Activated T-helper 1 cell treated with anti-CD3 and anti-CD28 coated beads, Interleukin-12 subunit alpha, Interleukin-12 subunit beta, Interleukin-2, Interleukin-4 antibody, amounts not matched to agents 30 ng/mL and 10 ng/mL and 1 ng/mL, durations not matched to agents 14 hours and 24 hours and 36 hours (primary cell): ENCODE measurements around the gene ERICH3. TPM values are rescaled to one million over a fixed set of nuclear protein-coding genes. Genes with fewer than 3 reads are reported as not detected.

Experiments used
- DNase-seq: peaks from one replicate; pipeline ENCODE4 v3.0.0; 2021; ENCODE audit warnings: low spot score
- H3K27ac Mint-ChIP-seq: one replicate; pipeline ENCODE4 v1.8.0; 2021; ENCODE audit warnings: mild to moderate bottlenecking, mixed read lengths
- H3K27me3 Mint-ChIP-seq: one replicate; pipeline ENCODE4 v1.8.0; 2022; ENCODE audit warnings: mild to moderate bottlenecking, moderate library complexity, mixed read lengths; ENCODE audit not compliant: insufficient read depth
- H3K36me3 Mint-ChIP-seq: one replicate; pipeline ENCODE4 v1.8.0; 2021; ENCODE audit warnings: low read depth, mixed read lengths
- H3K4me1 Mint-ChIP-seq: one replicate; pipeline ENCODE4 v1.8.0; 2021; ENCODE audit warnings: low read depth, mixed read lengths
- H3K4me3 Mint-ChIP-seq: one replicate; pipeline ENCODE4 v1.8.0; 2021; ENCODE audit warnings: mild to moderate bottlenecking, moderate library complexity, mixed read lengths
- H3K9me3 Mint-ChIP-seq: one replicate; pipeline ENCODE4 v1.8.0; 2021; ENCODE audit warnings: mixed read lengths
- intact Hi-C: fragments of 100-400 bp; cut with micrococcal nuclease; formaldehyde crosslinking; loops from one replicate; pipeline ENCODE4 v1.15.1; 2024
- total RNA-seq: library from RNA; stranded (reverse); gene quantifications from 2 replicates; pipeline ENCODE4 v1.2.3, GENCODE V29; 2022

The ERICH3 gene
- total RNA-seq, result not detected in 2 replicates

DNA sequence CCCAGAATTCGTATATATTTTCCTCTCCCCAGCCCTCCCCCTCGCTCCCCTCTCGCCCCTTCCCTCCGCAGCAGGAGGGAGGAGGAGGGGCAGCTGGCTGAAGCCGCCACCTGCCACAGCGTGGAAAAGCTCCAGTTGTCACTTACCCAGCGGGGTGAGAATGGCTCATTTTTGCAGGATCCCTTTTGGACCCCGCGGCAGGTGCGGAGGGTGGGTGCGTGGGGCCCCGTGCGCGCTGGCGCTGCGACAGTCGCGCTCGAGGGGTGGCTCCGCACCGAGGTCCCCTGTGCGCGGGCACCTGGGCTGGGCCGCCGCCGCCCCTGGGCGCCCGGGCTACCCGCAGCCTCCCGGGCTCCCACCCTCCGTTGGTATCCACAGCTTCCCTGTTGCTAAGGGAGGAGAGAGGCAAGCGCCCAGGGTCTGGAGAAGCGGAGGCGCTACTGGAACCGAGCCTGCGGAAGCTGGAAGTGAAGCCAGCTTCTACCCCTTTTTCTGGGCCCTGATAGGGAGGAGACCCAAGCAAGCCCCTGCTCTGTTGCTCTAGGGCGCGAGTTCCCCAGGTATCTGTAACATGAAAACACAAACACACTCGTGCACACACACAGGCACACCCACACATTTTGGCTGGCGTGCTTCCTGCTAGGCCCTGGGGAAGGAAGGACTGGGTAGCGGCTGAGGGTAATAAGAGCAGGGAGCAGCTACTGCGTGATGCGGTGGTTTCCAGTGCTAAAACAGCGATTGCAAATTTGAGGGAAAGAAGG, at the start of gene ERICH3:
ERICH3 (minus strand) TSS at position 442 of the 761 bp plus-strand sequence; CDS start at position 169, 273 bp downstream.
- Mint-ChIP-seq H3K27me3 (peaks cover 32% of the 10 kb centered on the region), H3K27ac (no peak within 1 kb of the TSS), H3K4me3 (no peak within 1 kb of the TSS), H3K4me1 (no peaks in the 10 kb centered on the region), H3K9me3 (no peaks in the 10 kb centered on the region), H3K36me3 (no peaks in the 10 kb centered on the region)
- no peak for DNase-seq
- intact Hi-C loops, result no loop called here

DNA sequence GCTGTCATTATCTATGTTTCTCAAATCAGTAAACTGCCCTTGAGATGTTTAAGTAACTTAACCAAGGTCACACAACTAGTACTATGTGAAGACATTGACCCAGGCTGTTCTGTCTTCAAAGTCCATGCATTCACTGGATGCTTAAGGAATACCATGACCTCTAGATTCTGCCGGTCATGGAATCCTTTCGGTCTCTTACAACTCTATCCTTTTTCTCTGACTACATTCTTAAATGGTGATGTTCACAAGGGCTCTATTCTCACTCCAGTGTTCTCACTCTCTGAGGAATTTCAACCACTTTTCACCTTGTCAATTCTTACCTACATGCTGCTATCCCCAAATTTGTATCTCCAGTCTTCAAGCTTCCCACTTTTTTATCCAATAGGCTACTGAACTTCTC, 44.0 kb upstream of the ERICH3 start:
- no peak overlapping the region for H3K4me3 Mint-ChIP-seq
- no peaks in the 10 kb centered on the region for H3K9me3 Mint-ChIP-seq
- intact Hi-C loops, result no loop called here
- H3K27ac Mint-ChIP-seq, result no peak overlapping the region
- H3K36me3 Mint-ChIP-seq, result peaks cover 11% of the 10 kb centered on the region
- H3K4me1 Mint-ChIP-seq, result no peaks in the 10 kb centered on the region
- no peaks in the 10 kb centered on the region for H3K27me3 Mint-ChIP-seq
- no peak for DNase-seq

- H3K9me3 Mint-ChIP-seq, result no peaks in the 10 kb centered on the region
- H3K27ac Mint-ChIP-seq, result no peak overlapping the region
- intact Hi-C loops, result no loop called here
- peaks cover 9% of the 10 kb centered on the region for H3K36me3 Mint-ChIP-seq
- H3K4me1 Mint-ChIP-seq, result no peaks in the 10 kb centered on the region
- no peaks in the 10 kb centered on the region for H3K27me3 Mint-ChIP-seq
- H3K4me3 Mint-ChIP-seq, result no peak overlapping the region
- no peak for DNase-seq
Measured at GRCh38 chr1:74716822-74717221, 43.2 kb upstream of the ERICH3 start.

GRCh38 chr1:74715806-74716205, 42.2 kb upstream of the ERICH3 start:
- H3K4me1 Mint-ChIP-seq, result no peaks in the 10 kb centered on the region
- H3K27me3 Mint-ChIP-seq, result no peaks in the 10 kb centered on the region
- H3K9me3 Mint-ChIP-seq, result no peaks in the 10 kb centered on the region
- H3K4me3 Mint-ChIP-seq, result no peak overlapping the region
- peaks cover 7% of the 10 kb centered on the region for H3K36me3 Mint-ChIP-seq
- intact Hi-C loops, result no loop called here
- no peak overlapping the region for H3K27ac Mint-ChIP-seq
- DNase-seq, result no peak

DNA sequence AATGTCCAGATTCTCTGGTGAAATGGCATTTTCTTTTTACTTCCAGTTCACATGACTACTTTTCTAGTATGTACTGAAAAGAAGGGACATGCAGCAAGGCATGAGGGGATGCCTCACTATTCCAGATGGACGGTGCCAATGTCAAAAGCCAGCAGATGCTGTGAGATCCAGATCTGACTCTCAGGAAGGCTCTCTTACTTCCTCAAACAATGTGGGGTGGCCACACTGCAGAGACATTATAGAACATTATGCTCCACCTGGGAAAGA, 41.6 kb upstream of the ERICH3 start:
- H3K27me3 Mint-ChIP-seq, result no peaks in the 10 kb centered on the region
- H3K4me3 Mint-ChIP-seq, result no peak overlapping the region
- DNase-seq, result no peak
- no peaks in the 10 kb centered on the region for H3K4me1 Mint-ChIP-seq
- H3K27ac Mint-ChIP-seq, result no peak overlapping the region
- H3K9me3 Mint-ChIP-seq, result no peaks in the 10 kb centered on the region
- intact Hi-C loops, result no loop called here
- peaks cover 7% of the 10 kb centered on the region for H3K36me3 Mint-ChIP-seq

- H3K9me3 Mint-ChIP-seq, result no peaks in the 10 kb centered on the region
- H3K4me3 Mint-ChIP-seq, result no peak overlapping the region
- H3K27ac Mint-ChIP-seq, result no peak overlapping the region
- peaks cover 7% of the 10 kb centered on the region for H3K36me3 Mint-ChIP-seq
- no peaks in the 10 kb centered on the region for H3K4me1 Mint-ChIP-seq
- intact Hi-C loops, result no loop called here
- no peak for DNase-seq
- no peaks in the 10 kb centered on the region for H3K27me3 Mint-ChIP-seq
Measured at GRCh38 chr1:74714429-74715235, 41.0 kb upstream of the ERICH3 start.

DNA sequence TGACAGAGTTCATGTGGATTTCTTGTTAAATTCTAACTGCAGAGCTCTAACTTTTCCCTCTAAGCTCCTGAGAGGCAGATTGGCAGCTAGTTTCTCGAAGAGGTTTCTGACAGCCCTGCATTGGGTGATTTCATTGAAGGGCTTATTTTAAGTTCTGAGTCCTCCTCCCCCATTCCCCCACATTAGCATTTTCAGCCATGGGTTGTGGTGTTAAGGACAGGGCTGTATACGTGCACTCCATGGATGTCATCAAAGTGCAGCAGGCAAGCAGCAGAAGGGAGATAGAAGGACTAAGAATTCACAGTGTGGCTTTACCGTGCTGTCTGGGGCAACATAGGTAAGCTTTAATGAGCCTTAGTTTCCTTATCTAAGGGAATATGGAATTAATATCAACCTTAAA, 40.3 kb upstream of the ERICH3 start:
- Mint-ChIP-seq H3K36me3 (peaks cover 10% of the 10 kb centered on the region), H3K9me3 (no peaks in the 10 kb centered on the region), H3K27me3 (no peaks in the 10 kb centered on the region), H3K27ac (no peak overlapping the region), H3K4me1 (no peaks in the 10 kb centered on the region), H3K4me3 (no peak overlapping the region)
- intact Hi-C loops, result no loop called here
- DNase-seq, result no peak

- Mint-ChIP-seq H3K36me3 (peaks cover 15% of the 10 kb centered on the region), H3K9me3 (no peaks in the 10 kb centered on the region), H3K4me1 (no peaks in the 10 kb centered on the region), H3K4me3 (no peak overlapping the region), H3K27me3 (no peaks in the 10 kb centered on the region), H3K27ac (no peak overlapping the region)
- intact Hi-C loops, result no loop called here
- no peak for DNase-seq
Measured at GRCh38 chr1:74712881-74713280, 39.3 kb upstream of the ERICH3 start.

DNA sequence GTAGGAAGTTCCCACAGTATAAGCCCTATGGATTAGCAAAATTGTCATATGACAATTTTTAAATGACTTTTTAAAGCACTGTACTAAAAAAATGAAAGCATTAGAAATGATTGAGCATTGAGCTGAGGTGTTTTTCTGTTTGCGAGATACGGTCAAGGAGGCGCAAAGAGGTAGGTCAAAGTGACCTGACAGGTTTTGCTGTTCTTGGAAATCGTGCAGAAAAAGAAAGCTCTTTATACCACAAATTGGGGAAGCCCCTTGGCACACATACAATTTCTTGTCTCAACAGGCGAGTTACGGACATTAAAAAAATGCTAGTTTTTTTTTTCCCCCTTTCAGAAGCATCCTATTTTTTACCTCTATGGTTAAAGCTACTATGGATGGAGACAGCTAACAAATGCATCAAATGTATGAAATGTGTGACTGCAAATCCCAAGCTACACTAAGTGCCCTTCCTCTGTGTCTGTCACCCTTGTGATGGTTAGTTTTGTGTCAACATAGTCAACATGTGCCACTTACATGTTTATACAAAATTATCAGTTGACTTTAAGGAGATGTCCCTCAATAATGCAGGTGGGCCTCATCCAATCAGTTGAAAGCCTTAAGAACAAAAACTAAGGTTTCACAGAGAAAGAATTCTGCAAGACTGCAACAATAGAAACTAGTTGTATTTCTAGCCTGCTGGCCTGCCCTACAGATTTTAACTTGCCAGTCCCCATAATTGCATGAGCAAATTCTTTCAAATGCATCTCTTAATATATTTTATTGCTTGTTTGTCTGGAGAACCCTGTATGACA, 30.0 kb upstream of the ERICH3 start:
- peaks cover 15% of the 10 kb centered on the region for H3K36me3 Mint-ChIP-seq
- no peaks in the 10 kb centered on the region for H3K4me1 Mint-ChIP-seq
- H3K9me3 Mint-ChIP-seq, result no peaks in the 10 kb centered on the region
- no peak for DNase-seq
- intact Hi-C loops, result no loop called here
- H3K27me3 Mint-ChIP-seq, result no peaks in the 10 kb centered on the region
- no peak overlapping the region for H3K27ac Mint-ChIP-seq
- no peak overlapping the region for H3K4me3 Mint-ChIP-seq

DNA sequence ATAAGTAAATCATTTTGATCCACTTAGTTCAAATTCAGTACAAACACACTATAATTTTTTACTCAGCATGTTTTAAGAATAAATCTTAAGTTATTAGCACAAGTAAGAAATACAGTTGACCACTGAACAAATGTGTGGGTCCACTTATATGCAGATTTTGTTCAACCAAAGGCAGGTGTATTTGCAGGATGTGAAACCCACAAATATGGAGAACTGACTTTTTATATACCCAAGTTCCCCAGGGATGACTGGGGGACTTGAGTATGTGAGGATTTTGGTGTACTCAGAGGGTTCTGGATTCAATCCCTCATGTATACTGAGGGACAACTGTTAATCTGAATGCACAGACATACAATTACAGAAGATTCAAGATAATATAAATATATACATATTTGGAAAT, 25.7 kb upstream of the ERICH3 start:
- H3K4me1 Mint-ChIP-seq, result no peaks in the 10 kb centered on the region
- no peak overlapping the region for H3K4me3 Mint-ChIP-seq
- intact Hi-C loops, result no loop called here
- peaks cover 3% of the 10 kb centered on the region for H3K36me3 Mint-ChIP-seq
- H3K27ac Mint-ChIP-seq, result no peak overlapping the region
- H3K9me3 Mint-ChIP-seq, result no peaks in the 10 kb centered on the region
- DNase-seq, result no peak
- no peaks in the 10 kb centered on the region for H3K27me3 Mint-ChIP-seq

- intact Hi-C loops, result no loop called here
- Mint-ChIP-seq H3K4me3 (no peak overlapping the region), H3K27ac (no peak overlapping the region), H3K36me3 (no peaks in the 10 kb centered on the region), H3K27me3 (no peaks in the 10 kb centered on the region), H3K9me3 (no peaks in the 10 kb centered on the region), H3K4me1 (no peaks in the 10 kb centered on the region)
- no peak for DNase-seq
Measured at GRCh38 chr1:74697832-74698231, 24.2 kb upstream of the ERICH3 start.

GRCh38 chr1:74693473-74693872, 19.9 kb upstream of the ERICH3 start:
- H3K4me1 Mint-ChIP-seq, result no peaks in the 10 kb centered on the region
- H3K27ac Mint-ChIP-seq, result no peak overlapping the region
- H3K4me3 Mint-ChIP-seq, result no peak overlapping the region
- intact Hi-C loops, result no loop called here
- DNase-seq, result no peak
- no peaks in the 10 kb centered on the region for H3K36me3 Mint-ChIP-seq
- no peaks in the 10 kb centered on the region for H3K27me3 Mint-ChIP-seq
- H3K9me3 Mint-ChIP-seq, result no peaks in the 10 kb centered on the region

DNA sequence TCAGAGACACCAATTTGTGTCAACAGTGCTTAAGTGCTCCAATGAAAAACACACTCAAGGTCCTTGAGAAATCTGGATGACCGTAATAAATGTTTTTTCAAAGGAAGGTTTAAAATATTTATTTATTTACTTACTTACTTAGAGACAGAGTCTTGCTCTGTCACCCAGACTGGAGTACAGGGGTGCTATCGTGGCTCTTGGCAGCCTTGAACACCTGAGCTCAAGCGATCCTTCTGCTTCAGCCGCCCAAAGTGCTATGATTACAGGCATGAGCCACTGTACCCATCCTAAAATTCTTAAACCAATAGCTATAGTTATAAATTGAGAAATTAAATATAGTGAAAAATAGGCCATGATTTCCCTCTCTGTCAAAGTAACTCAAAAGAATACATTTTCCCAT, 17.3 kb upstream of the ERICH3 start:
- Mint-ChIP-seq H3K4me3 (no peak overlapping the region), H3K36me3 (no peaks in the 10 kb centered on the region), H3K9me3 (no peaks in the 10 kb centered on the region), H3K27ac (no peak overlapping the region), H3K27me3 (peaks cover 4% of the 10 kb centered on the region), H3K4me1 (no peaks in the 10 kb centered on the region)
- intact Hi-C loops, result loop anchor here (1.0 kb wide), 1 partner anchor 42 kb away; the partner anchor contains the start of genes CRYZ and TYW3
- DNase-seq, result no peak
